OCI-LY3 (cell line): ENCODE results near the gene RASL11A.

Experiments used
- EZH2phosphoT487 ChIP-seq: fragments of 200-600 bp; shearing (Covaris generic); IDR thresholded peaks from 2 replicates; pipeline ENCODE4 v1.6.1; 2018; ENCODE audit warnings: antibody characterized with exemption, mixed run types, low read depth
- TF ChIP-seq, protein P1 (sequence below): fragments of 200-600, 300-600 bp; sonication (generic); IDR thresholded peaks from 2 replicates; pipeline ENCODE4 v1.5.1; 2014; ENCODE audit warnings: antibody characterized with exemption, low read length, low read depth

DNA sequence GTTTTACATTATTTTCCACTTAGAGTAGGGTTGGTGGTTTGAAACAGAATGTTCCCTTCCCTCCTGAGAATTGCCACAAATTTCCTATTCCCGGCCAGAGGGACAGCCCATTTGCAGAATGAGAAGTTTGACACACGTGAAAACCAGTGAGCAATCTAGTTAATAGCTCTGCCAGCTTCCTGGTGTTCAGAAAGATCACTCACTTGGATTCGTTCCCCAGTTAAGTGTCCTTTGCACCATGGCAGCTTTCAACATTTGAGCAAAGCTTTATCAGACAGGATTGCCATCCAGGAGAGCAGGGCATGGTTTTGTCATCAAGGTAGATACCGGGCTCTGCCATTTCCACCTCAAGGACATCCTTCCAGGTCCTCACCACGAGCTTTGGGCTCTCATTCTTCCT lies 28.2 kb downstream of the RASL11A start:
- TF ChIP-seq, protein P1, sequence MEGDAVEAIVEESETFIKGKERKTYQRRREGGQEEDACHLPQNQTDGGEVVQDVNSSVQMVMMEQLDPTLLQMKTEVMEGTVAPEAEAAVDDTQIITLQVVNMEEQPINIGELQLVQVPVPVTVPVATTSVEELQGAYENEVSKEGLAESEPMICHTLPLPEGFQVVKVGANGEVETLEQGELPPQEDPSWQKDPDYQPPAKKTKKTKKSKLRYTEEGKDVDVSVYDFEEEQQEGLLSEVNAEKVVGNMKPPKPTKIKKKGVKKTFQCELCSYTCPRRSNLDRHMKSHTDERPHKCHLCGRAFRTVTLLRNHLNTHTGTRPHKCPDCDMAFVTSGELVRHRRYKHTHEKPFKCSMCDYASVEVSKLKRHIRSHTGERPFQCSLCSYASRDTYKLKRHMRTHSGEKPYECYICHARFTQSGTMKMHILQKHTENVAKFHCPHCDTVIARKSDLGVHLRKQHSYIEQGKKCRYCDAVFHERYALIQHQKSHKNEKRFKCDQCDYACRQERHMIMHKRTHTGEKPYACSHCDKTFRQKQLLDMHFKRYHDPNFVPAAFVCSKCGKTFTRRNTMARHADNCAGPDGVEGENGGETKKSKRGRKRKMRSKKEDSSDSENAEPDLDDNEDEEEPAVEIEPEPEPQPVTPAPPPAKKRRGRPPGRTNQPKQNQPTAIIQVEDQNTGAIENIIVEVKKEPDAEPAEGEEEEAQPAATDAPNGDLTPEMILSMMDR: no peak
- no peak for TF ChIP-seq EZH2phosphoT487
